ENCODE results near the gene KCNIP2.
"Not testable (repeated sequence)": the region's sequence is repeated elsewhere in the genome, so short reads cannot be mapped to it uniquely, and the experiment has no call there.

KCNIP2 gene

GRCh38 chr10:101828766-101829551, 14.6 kb downstream of the KCNIP2 start:
- DNase-seq (ENCODE audit: low read depth) = no peak

GRCh38 chr10:101827919-101828600, 15.5 kb downstream of the KCNIP2 start:
- DNase-seq (ENCODE audit: low read depth) = no peak

GRCh38 chr10:101826852-101827434, 16.7 kb downstream of the KCNIP2 start:
- DNase-seq (ENCODE audit: low read depth) = no peak

GRCh38 chr10:101824736-101825135, 18.9 kb downstream of the KCNIP2 start:
- no peak for DNase-seq (ENCODE audit: low read depth)

GRCh38 chr10:101818872-101819633, 24.5 kb downstream of the KCNIP2 start:
- DNase-seq (ENCODE audit: low read depth) = no peak

- DNase-seq (ENCODE audit: low read depth) = peak; percentile 100
Observed at GRCh38 chr10:101818119-101818871, 25.3 kb downstream of the KCNIP2 start, which contains the start of gene OGA. Gene OGA (minus strand): TSS chr10:101818444. CDS start chr10:101818022, 422 bp downstream.

GRCh38 chr10:101817337-101818118, 26.1 kb downstream of the KCNIP2 start:
- peak; percentile 88 for DNase-seq (ENCODE audit: low read depth)

GRCh38 chr10:101816913-101817336, 26.7 kb downstream of the KCNIP2 start:
- DNase-seq (ENCODE audit: low read depth) = no peak

GRCh38 chr10:101816376-101816775, 27.2 kb downstream of the KCNIP2 start:
- DNase-seq (ENCODE audit: low read depth) = no peak

GRCh38 chr10:101814466-101815071, 29.0 kb downstream of the KCNIP2 start:
- DNase-seq (ENCODE audit: low read depth) = no peak

- DNase-seq (ENCODE audit: low read depth) = no peak
Observed at GRCh38 chr10:101812606-101813005, 31.0 kb downstream of the KCNIP2 start.

- no peak for DNase-seq (ENCODE audit: low read depth)
Observed at GRCh38 chr10:101807158-101807557, 36.4 kb downstream of the KCNIP2 start.

- DNase-seq (ENCODE audit: low read depth) = no peak
Observed at GRCh38 chr10:101803511-101803910, 40.1 kb downstream of the KCNIP2 start.

GRCh38 chr10:101797403-101798059, 46.1 kb downstream of the KCNIP2 start:
- DNase-seq (ENCODE audit: low read depth) = no peak

- DNase-seq (ENCODE audit: low read depth) = no peak
Observed at GRCh38 chr10:101793526-101793925, 50.1 kb downstream of the KCNIP2 start.

GRCh38 chr10:101789686-101790085, 53.9 kb downstream of the KCNIP2 start:
- no peak for DNase-seq (ENCODE audit: low read depth)

GRCh38 chr10:101789231-101789630, 54.4 kb downstream of the KCNIP2 start:
- not testable (repeated sequence) for DNase-seq (ENCODE audit: low read depth)

- DNase-seq (ENCODE audit: low read depth) = no peak
Observed at GRCh38 chr10:101785801-101786200, 57.8 kb downstream of the KCNIP2 start.

GRCh38 chr10:101784558-101784957, 59.0 kb downstream of the KCNIP2 start:
- no peak for DNase-seq (ENCODE audit: low read depth)

- no peak for DNase-seq (ENCODE audit: low read depth)
Observed at GRCh38 chr10:101783736-101784118, 59.9 kb downstream of the KCNIP2 start.

Data from GM04504 (cell line).